HCT116 (cell line): Measurements from ENCODE around the gene SH3GL3.

Experiments used
- POLR2A ChIP-seq: IDR thresholded peaks from 2 replicates; pipeline ENCODE4 v1.7.0; 2011; ENCODE audit warnings: borderline replicate concordance; ENCODE audit not compliant: insufficient read depth, insufficient read length; ENCODE audit errors: extremely low read depth
- SP1 ChIP-seq: IDR thresholded peaks from 2 replicates; pipeline ENCODE4 v1.6.1; 2012; ENCODE audit warnings: low read depth
- TF ChIP-seq, protein P1 (sequence below): IDR thresholded peaks from 2 replicates; pipeline ENCODE4 v1.6.1; 2012; ENCODE audit warnings: low read depth
- TF ChIP-seq, protein P2 (sequence below), 3 experiments: fragments of 200-600 bp in 1 of 3; sonication (generic) in 1 of 3; IDR thresholded peaks in 2 of 3; conservative IDR thresholded peaks in 1 of 3; 2 replicates each; pipeline ENCODE4 v1.5.1; 2012 to 2017; ENCODE audit warnings: low read depth in 2 of 3, low read length in 2 of 3, antibody characterized with exemption in 1 of 3, borderline replicate concordance in 1 of 3, control low read depth in 1 of 3, mild to moderate bottlenecking in 1 of 3, mixed read lengths in 1 of 3, mixed run types in 1 of 3, moderate library complexity in 1 of 3; ENCODE audit not compliant: insufficient read depth in 1 of 3

DNA sequence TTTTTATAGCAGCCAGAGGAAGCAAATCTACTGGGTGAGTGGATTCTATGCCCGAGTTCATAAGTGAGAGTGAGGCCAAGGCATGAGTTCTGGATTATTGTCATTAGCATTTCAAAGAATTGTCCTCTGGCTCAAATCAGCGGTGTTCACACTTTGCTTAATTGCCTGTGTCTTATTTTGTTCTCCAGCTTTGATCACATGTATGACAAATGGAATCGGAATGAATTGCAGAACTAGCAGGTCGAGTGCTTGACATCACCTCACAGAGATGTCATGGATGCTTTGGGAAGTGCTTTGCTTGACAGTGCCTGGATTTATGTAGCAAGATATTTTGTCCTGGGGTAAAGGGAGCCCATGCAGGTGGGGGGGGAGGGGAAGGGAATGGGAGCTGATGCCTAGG is 68.0 kb downstream of the SH3GL3 start:
- TF ChIP-seq POLR2A (no peak), SP1 (no peak)
- TF ChIP-seq, protein P1, sequence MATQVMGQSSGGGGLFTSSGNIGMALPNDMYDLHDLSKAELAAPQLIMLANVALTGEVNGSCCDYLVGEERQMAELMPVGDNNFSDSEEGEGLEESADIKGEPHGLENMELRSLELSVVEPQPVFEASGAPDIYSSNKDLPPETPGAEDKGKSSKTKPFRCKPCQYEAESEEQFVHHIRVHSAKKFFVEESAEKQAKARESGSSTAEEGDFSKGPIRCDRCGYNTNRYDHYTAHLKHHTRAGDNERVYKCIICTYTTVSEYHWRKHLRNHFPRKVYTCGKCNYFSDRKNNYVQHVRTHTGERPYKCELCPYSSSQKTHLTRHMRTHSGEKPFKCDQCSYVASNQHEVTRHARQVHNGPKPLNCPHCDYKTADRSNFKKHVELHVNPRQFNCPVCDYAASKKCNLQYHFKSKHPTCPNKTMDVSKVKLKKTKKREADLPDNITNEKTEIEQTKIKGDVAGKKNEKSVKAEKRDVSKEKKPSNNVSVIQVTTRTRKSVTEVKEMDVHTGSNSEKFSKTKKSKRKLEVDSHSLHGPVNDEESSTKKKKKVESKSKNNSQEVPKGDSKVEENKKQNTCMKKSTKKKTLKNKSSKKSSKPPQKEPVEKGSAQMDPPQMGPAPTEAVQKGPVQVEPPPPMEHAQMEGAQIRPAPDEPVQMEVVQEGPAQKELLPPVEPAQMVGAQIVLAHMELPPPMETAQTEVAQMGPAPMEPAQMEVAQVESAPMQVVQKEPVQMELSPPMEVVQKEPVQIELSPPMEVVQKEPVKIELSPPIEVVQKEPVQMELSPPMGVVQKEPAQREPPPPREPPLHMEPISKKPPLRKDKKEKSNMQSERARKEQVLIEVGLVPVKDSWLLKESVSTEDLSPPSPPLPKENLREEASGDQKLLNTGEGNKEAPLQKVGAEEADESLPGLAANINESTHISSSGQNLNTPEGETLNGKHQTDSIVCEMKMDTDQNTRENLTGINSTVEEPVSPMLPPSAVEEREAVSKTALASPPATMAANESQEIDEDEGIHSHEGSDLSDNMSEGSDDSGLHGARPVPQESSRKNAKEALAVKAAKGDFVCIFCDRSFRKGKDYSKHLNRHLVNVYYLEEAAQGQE: no peak
- TF ChIP-seq, protein P2, sequence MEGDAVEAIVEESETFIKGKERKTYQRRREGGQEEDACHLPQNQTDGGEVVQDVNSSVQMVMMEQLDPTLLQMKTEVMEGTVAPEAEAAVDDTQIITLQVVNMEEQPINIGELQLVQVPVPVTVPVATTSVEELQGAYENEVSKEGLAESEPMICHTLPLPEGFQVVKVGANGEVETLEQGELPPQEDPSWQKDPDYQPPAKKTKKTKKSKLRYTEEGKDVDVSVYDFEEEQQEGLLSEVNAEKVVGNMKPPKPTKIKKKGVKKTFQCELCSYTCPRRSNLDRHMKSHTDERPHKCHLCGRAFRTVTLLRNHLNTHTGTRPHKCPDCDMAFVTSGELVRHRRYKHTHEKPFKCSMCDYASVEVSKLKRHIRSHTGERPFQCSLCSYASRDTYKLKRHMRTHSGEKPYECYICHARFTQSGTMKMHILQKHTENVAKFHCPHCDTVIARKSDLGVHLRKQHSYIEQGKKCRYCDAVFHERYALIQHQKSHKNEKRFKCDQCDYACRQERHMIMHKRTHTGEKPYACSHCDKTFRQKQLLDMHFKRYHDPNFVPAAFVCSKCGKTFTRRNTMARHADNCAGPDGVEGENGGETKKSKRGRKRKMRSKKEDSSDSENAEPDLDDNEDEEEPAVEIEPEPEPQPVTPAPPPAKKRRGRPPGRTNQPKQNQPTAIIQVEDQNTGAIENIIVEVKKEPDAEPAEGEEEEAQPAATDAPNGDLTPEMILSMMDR (IDR thresholded peaks at IDR 0.05 in 2 of 3, conservative IDR thresholded peaks at IDR 0.05 in 1 of 3; ENCODE audit: borderline replicate concordance in 1 of 3, insufficient read depth in 1 of 3, low read depth in 2 of 3, low read length in 2 of 3): no peak
